Ovary (tissue), 3 donors: Measurements from ENCODE around the gene EFNA1.

ENCODE experiments used
- POLR2A ChIP-seq: fragments of 450-650 bp; IDR thresholded peaks from one replicate; pipeline ENCODE4 v1.6.1; 2017; ENCODE audit warnings: antibody characterized with exemption, mild to moderate bottlenecking, moderate library complexity
- TF ChIP-seq, protein P1 (sequence below), 3 donors: fragments of 450-650 bp in 2 of 3; fragments of 200-600 bp in 1 of 3; IDR thresholded peaks; one replicate each; pipeline versions ENCODE4 v1.5.1 to v1.8.0; 2016 to 2022; ENCODE audit warnings: antibody characterized with exemption in 3 of 3, mild to moderate bottlenecking in 1 of 3
- donor health status: DM: no; HTN: no; CAD: no.

- TF ChIP-seq, protein P1, sequence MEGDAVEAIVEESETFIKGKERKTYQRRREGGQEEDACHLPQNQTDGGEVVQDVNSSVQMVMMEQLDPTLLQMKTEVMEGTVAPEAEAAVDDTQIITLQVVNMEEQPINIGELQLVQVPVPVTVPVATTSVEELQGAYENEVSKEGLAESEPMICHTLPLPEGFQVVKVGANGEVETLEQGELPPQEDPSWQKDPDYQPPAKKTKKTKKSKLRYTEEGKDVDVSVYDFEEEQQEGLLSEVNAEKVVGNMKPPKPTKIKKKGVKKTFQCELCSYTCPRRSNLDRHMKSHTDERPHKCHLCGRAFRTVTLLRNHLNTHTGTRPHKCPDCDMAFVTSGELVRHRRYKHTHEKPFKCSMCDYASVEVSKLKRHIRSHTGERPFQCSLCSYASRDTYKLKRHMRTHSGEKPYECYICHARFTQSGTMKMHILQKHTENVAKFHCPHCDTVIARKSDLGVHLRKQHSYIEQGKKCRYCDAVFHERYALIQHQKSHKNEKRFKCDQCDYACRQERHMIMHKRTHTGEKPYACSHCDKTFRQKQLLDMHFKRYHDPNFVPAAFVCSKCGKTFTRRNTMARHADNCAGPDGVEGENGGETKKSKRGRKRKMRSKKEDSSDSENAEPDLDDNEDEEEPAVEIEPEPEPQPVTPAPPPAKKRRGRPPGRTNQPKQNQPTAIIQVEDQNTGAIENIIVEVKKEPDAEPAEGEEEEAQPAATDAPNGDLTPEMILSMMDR (IDR thresholded peaks at IDR 0.05), result no peak
- no peak for TF ChIP-seq POLR2A
Observed at GRCh38 chr1:155134322-155134721, 6.6 kb downstream of the EFNA1 start.
